Hepatocyte (in vitro differentiated cells): ENCODE measurements around the gene FAM13C. TPM values are rescaled to one million over a fixed set of nuclear protein-coding genes. Genes with fewer than 3 reads are reported as not detected.

Experiments
- DNase-seq: peaks from one replicate; pipeline ENCODE4 v3.0.0-alpha.2; 2016; ENCODE audit warnings: low spot score
- H2AFZ ChIP-seq: fragments of 200-600 bp; sonication (generic); 2 replicates; pipeline ENCODE4 v1.6.0; 2016; ENCODE audit warnings: antibody characterized with exemption, mild to moderate bottlenecking
- H3K27ac ChIP-seq: fragments of 200-600 bp; sonication (generic); 2 replicates; pipeline ENCODE4 v1.5.1; 2016; ENCODE audit warnings: mild to moderate bottlenecking
- H3K27me3 ChIP-seq: fragments of 200-600 bp; sonication (generic); 2 replicates; pipeline ENCODE4 v1.6.1; 2016
- H3K36me3 ChIP-seq: fragments of 200-600 bp; sonication (generic); replicated peaks from 2 replicates; pipeline ENCODE4 v1.5.1; 2016; ENCODE audit warnings: low read depth; ENCODE audit not compliant: insufficient read depth
- H3K4me1 ChIP-seq: fragments of 200-600 bp; sonication (generic); 2 replicates; pipeline ENCODE4 v1.5.1; 2016; ENCODE audit warnings: mild to moderate bottlenecking, moderate library complexity; ENCODE audit not compliant: insufficient read depth
- H3K4me2 ChIP-seq: fragments of 200-600 bp; sonication (generic); 2 replicates; pipeline ENCODE4 v1.6.0; 2016
- H3K4me3 ChIP-seq: fragments of 200-600 bp; sonication (generic); 2 replicates; pipeline ENCODE4 v1.5.1; 2016; ENCODE audit warnings: mild to moderate bottlenecking
- H3K79me2 ChIP-seq: fragments of 200-600 bp; sonication (generic); 2 replicates; pipeline ENCODE4 v1.6.0; 2017; ENCODE audit warnings: mild to moderate bottlenecking
- H3K9me2 ChIP-seq: fragments of 200-600 bp; sonication (generic); replicated peaks from 2 replicates; pipeline ENCODE4 v1.6.0; 2017; ENCODE audit warnings: mild to moderate bottlenecking; ENCODE audit not compliant: insufficient read depth
- H3K9me3 ChIP-seq: fragments of 200-600 bp; sonication (generic); 2 replicates; pipeline ENCODE4 v1.5.1; 2016; ENCODE audit warnings: low read depth, mild to moderate bottlenecking
- H4K20me1 ChIP-seq: fragments of 200-600 bp; sonication (generic); 2 replicates; pipeline ENCODE4 v1.6.0; 2016; ENCODE audit warnings: mild to moderate bottlenecking; ENCODE audit not compliant: insufficient read depth, poor library complexity, severe bottlenecking
- CTCF ChIP-seq: fragments of 200-600 bp; sonication (generic); IDR thresholded peaks from 2 replicates; pipeline ENCODE4 v1.5.1; 2016; ENCODE audit warnings: antibody characterized with exemption, mild to moderate bottlenecking; ENCODE audit not compliant: poor library complexity
- EZH2 ChIP-seq: fragments of 200-600 bp; sonication (generic); IDR thresholded peaks from 2 replicates; pipeline ENCODE4 v1.6.1; 2016; ENCODE audit warnings: antibody characterized with exemption, mild to moderate bottlenecking, borderline replicate concordance
- EZH2phosphoT487 ChIP-seq: fragments of 200-600 bp; sonication (generic); IDR thresholded peaks from one replicate; pipeline ENCODE4 v1.6.1; 2018; ENCODE audit warnings: antibody characterized with exemption, mild to moderate bottlenecking, low read depth, moderate library complexity; ENCODE audit not compliant: unreplicated experiment, severe bottlenecking
- WGBS: methylation state at CpG from one replicate; pipeline ENCODE4 v1.1.6; 2016; ENCODE audit warnings: low lambda C conversion rate; ENCODE audit errors: missing lambda C conversion rate; 5-methylcytosine and 5-hydroxymethylcytosine counted together
- polyA plus RNA-seq: library from polyadenylated mRNA; unstranded; fragments of >200 nt; fragmentation: Nextera tagmentation; extraction: Ambion mirVana; gene quantifications from 2 replicates; pipeline ENCODE4 v1.2.1, GENCODE V29; 2016
- total RNA-seq: library from RNA; depleted of rRNA; stranded (reverse); fragments of >200 nt; gene quantifications from 2 replicates; pipeline ENCODE4 v1.2.3, GENCODE V29; 2014

The FAM13C gene
- total and polyA plus RNA-seq, 2 experiments from 2014 or later, result 2.2 to 3.1 TPM

GRCh38 chr10:59375990-59376389, 13.6 kb upstream of the FAM13C start:
- Histone ChIP-seq H3K9me2 (no peaks in the 10 kb centered on the region), H3K4me2 (no peak overlapping the region), H4K20me1 (no peaks in the 10 kb centered on the region), H3K4me3 (no peak overlapping the region), H2AFZ (no peak overlapping the region), H3K27me3 (no peaks in the 10 kb centered on the region), H3K36me3 (no peaks in the 10 kb centered on the region), H3K27ac (no peak overlapping the region), H3K4me1 (no peaks in the 10 kb centered on the region), H3K79me2 (no peaks in the 10 kb centered on the region), H3K9me3 (no peaks in the 10 kb centered on the region)
- DNase-seq, result no peak
- WGBS, result 76% methylated on average over 3 of the region's 3 CpGs
- TF ChIP-seq CTCF (no peak), EZH2 (no peak), EZH2phosphoT487 (no peak)

GRCh38 chr10:59374916-59375315, 12.6 kb upstream of the FAM13C start:
- Histone ChIP-seq H3K4me3 (no peak overlapping the region), H3K27ac (no peak overlapping the region), H3K27me3 (no peaks in the 10 kb centered on the region), H3K9me2 (no peaks in the 10 kb centered on the region), H3K9me3 (no peaks in the 10 kb centered on the region), H3K36me3 (no peaks in the 10 kb centered on the region), H3K4me1 (no peaks in the 10 kb centered on the region), H2AFZ (no peak overlapping the region), H4K20me1 (no peaks in the 10 kb centered on the region), H3K4me2 (no peak overlapping the region), H3K79me2 (no peaks in the 10 kb centered on the region)
- DNase-seq, result no peak
- TF ChIP-seq CTCF, result no peak
- no peak for TF ChIP-seq EZH2
- no peak for TF ChIP-seq EZH2phosphoT487

- Histone ChIP-seq H3K4me1 (no peaks in the 10 kb centered on the region), H3K36me3 (no peaks in the 10 kb centered on the region), H3K79me2 (no peaks in the 10 kb centered on the region), H3K27me3 (no peaks in the 10 kb centered on the region), H3K9me2 (no peaks in the 10 kb centered on the region), H3K4me2 (no peak overlapping the region), H4K20me1 (no peaks in the 10 kb centered on the region), H3K4me3 (no peak overlapping the region), H3K9me3 (no peaks in the 10 kb centered on the region), H2AFZ (no peak overlapping the region), H3K27ac (no peak overlapping the region)
- WGBS, result 93% methylated on average over 3 of the region's 3 CpGs
- DNase-seq, result no peak
- TF ChIP-seq EZH2phosphoT487 (no peak), CTCF (no peak), EZH2 (no peak)
Measured at GRCh38 chr10:59373071-59373470, 10.7 kb upstream of the FAM13C start.

DNA sequence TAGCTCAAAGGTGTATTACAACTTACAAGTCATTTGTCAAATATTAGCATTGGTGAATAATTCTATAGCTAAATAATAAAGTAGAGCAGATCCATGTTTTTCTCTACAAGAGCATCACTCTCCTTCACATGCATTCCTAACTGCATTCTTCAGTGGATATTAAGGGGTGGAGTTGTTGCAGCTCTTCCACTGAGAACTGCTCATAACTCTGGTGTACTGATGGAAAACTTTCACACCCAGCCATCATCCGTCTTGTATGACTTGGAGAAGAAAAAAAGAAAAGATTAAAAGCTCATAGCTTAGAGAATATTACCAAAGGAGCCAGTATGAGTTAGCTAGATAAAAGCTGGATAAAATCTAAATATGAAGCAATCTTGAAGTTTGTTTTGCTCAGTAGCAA, 10.2 kb upstream of the FAM13C start:
- Histone ChIP-seq H2AFZ (no peak overlapping the region), H3K79me2 (no peaks in the 10 kb centered on the region), H4K20me1 (no peaks in the 10 kb centered on the region), H3K27ac (no peak overlapping the region), H3K9me3 (no peaks in the 10 kb centered on the region), H3K9me2 (no peaks in the 10 kb centered on the region), H3K4me1 (no peaks in the 10 kb centered on the region), H3K4me2 (no peak overlapping the region), H3K27me3 (no peaks in the 10 kb centered on the region), H3K4me3 (no peak overlapping the region), H3K36me3 (no peaks in the 10 kb centered on the region)
- WGBS, result 59% methylated on average over 1 of the region's 1 CpG
- no peak for DNase-seq
- no peak for TF ChIP-seq EZH2
